ENCODE measurements around the gene RASAL2. TPM values are rescaled to one million over a fixed set of nuclear protein-coding genes. Genes with fewer than 3 reads are reported as not detected.

The RASAL2 gene
- total RNA-seq, 1 donor from 2014 or later: 35.7 TPM

DNA sequence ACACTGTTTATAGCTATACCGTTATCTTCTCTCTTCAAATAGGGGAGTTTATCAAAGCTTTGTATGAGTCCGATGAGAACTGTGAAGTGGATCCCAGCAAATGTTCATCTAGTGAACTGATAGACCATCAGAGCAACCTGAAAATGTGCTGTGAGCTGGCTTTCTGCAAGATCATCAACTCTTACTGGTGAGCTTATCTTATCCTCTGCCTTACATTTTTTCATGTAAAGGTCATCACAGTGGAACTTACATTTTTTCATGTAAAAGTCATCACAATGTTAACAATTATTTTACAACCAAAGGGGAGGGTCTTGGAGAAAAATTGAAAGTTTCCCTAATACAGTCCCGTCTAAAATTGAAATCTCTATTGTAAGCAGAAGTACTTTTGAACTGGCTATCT is 357.6 kb downstream of the RASAL2 start:
- H3K9me3 Mint-ChIP-seq: no peaks in the 10 kb centered on the region
- no peak overlapping the region for H3K27ac Mint-ChIP-seq
- no peaks in the 10 kb centered on the region for H3K27me3 Mint-ChIP-seq (ENCODE audit: low read depth)
- H3K4me1 Mint-ChIP-seq: peaks cover 9% of the 10 kb centered on the region
- DNase-seq (ENCODE audit: low spot score in 2 of 2, unreplicated experiment in 2 of 2): no peak
- H3K36me3 Mint-ChIP-seq: peaks cover 11% of the 10 kb centered on the region
- H3K4me3 Mint-ChIP-seq: no peak overlapping the region
- TF ChIP-seq, protein P1, sequence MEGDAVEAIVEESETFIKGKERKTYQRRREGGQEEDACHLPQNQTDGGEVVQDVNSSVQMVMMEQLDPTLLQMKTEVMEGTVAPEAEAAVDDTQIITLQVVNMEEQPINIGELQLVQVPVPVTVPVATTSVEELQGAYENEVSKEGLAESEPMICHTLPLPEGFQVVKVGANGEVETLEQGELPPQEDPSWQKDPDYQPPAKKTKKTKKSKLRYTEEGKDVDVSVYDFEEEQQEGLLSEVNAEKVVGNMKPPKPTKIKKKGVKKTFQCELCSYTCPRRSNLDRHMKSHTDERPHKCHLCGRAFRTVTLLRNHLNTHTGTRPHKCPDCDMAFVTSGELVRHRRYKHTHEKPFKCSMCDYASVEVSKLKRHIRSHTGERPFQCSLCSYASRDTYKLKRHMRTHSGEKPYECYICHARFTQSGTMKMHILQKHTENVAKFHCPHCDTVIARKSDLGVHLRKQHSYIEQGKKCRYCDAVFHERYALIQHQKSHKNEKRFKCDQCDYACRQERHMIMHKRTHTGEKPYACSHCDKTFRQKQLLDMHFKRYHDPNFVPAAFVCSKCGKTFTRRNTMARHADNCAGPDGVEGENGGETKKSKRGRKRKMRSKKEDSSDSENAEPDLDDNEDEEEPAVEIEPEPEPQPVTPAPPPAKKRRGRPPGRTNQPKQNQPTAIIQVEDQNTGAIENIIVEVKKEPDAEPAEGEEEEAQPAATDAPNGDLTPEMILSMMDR (IDR thresholded peaks at IDR 0.05; ENCODE audit: unreplicated experiment): no peak

DNA sequence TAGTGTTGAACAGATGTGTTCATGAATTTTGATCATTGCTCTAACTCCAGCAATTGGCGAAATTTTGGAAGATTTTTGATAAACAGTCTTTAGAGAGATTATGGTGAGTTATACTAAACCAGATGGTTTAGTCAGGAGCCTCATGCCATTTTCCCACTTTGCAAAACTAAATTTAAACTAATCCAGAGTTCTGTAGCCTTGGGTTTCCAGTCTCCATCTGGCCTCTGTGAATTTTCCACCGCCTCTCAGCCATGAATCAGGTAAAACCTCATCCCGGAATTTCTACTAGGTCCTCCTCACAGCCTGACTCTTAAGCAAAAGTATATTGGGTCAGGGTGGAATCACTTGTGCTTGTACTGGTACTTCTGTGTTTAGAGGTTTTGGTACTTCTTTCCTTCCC is 358.1 kb downstream of the RASAL2 start:
- H3K4me1 Mint-ChIP-seq: peaks cover 9% of the 10 kb centered on the region
- no peak overlapping the region for H3K27ac Mint-ChIP-seq
- no peak overlapping the region for H3K4me3 Mint-ChIP-seq
- no peaks in the 10 kb centered on the region for H3K27me3 Mint-ChIP-seq (ENCODE audit: low read depth)
- H3K9me3 Mint-ChIP-seq: no peaks in the 10 kb centered on the region
- TF ChIP-seq, protein P1 (IDR thresholded peaks at IDR 0.05; ENCODE audit: unreplicated experiment): no peak
- H3K36me3 Mint-ChIP-seq: peaks cover 15% of the 10 kb centered on the region
- no peak for DNase-seq (ENCODE audit: low spot score in 2 of 2, unreplicated experiment in 2 of 2)

DNA sequence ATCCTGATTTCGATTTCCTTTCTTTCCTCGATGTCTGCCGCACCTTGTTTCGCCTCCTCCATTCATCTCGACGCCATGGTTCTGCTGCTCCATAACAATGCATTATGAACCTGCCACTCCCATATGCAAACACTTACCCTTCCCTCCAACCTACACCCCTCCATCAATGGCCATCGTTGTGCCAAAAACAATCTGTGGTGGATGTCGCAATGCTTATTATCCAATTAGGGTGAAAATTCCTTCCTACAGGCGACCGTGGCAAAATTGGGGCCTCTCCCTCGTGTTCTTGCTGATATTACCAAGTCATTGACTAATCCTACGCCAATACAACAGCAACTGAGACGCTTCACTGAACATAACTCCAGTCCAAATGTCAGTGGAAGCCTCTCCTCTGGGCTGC is 362.6 kb downstream of the RASAL2 start:
- peaks cover 2% of the 10 kb centered on the region for H3K4me1 Mint-ChIP-seq
- H3K4me3 Mint-ChIP-seq: no peak overlapping the region
- no peaks in the 10 kb centered on the region for H3K9me3 Mint-ChIP-seq
- peaks cover 32% of the 10 kb centered on the region for H3K36me3 Mint-ChIP-seq
- no peak overlapping the region for H3K27ac Mint-ChIP-seq
- H3K27me3 Mint-ChIP-seq (ENCODE audit: low read depth): no peaks in the 10 kb centered on the region
- no peak for DNase-seq (ENCODE audit: low spot score in 2 of 2, unreplicated experiment in 2 of 2)
- TF ChIP-seq, protein P1 (IDR thresholded peaks at IDR 0.05; ENCODE audit: unreplicated experiment): no peak

DNA sequence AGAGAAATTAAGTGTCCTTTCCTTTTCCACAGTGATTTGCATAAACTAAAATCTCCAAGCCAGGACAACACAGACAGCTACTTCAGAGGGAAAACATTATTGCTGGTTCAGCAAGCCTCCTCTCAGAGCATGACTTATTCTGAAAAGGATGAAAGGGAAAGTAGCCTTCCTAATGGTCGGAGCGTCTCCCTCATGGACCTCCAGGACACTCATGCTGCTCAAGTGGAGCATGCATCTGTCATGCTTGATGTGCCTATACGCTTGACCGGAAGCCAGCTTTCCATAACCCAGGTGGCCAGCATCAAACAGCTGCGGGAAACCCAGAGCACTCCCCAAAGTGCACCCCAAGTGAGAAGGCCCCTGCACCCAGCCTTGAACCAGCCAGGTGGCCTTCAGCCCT is 363.7 kb downstream of the RASAL2 start:
- no peak for DNase-seq (ENCODE audit: low spot score in 2 of 2, unreplicated experiment in 2 of 2)
- Mint-ChIP-seq H3K27ac (no peak overlapping the region), H3K4me1 (no peaks in the 10 kb centered on the region), H3K27me3 (ENCODE audit: low read depth) (no peaks in the 10 kb centered on the region), H3K4me3 (no peak overlapping the region), H3K36me3 (peaks cover 28% of the 10 kb centered on the region), H3K9me3 (no peaks in the 10 kb centered on the region)
- TF ChIP-seq, protein P1 (IDR thresholded peaks at IDR 0.05; ENCODE audit: unreplicated experiment): no peak

DNA sequence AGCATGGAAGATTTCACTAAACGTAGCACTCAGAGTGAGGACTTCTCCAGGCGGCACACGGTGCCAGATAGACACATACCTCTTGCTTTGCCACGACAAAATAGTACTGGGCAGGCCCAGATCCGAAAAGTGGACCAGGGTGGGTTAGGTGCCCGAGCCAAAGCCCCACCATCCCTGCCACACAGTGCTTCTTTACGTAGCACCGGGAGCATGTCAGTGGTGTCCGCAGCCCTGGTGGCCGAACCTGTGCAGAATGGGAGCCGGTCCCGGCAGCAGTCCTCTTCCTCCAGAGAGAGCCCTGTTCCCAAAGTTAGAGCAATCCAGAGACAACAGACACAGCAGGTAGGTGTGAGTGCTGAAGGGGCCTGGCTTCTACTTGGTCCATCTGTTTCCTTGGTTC is 364.3 kb downstream of the RASAL2 start:
- H3K4me1 Mint-ChIP-seq: no peaks in the 10 kb centered on the region
- H3K27me3 Mint-ChIP-seq (ENCODE audit: low read depth): no peaks in the 10 kb centered on the region
- no peaks in the 10 kb centered on the region for H3K9me3 Mint-ChIP-seq
- H3K4me3 Mint-ChIP-seq: no peak overlapping the region
- H3K36me3 Mint-ChIP-seq: peaks cover 28% of the 10 kb centered on the region
- no peak for DNase-seq (ENCODE audit: low spot score in 2 of 2, unreplicated experiment in 2 of 2)
- TF ChIP-seq, protein P1 (IDR thresholded peaks at IDR 0.05; ENCODE audit: unreplicated experiment): no peak
- no peak overlapping the region for H3K27ac Mint-ChIP-seq

DNA sequence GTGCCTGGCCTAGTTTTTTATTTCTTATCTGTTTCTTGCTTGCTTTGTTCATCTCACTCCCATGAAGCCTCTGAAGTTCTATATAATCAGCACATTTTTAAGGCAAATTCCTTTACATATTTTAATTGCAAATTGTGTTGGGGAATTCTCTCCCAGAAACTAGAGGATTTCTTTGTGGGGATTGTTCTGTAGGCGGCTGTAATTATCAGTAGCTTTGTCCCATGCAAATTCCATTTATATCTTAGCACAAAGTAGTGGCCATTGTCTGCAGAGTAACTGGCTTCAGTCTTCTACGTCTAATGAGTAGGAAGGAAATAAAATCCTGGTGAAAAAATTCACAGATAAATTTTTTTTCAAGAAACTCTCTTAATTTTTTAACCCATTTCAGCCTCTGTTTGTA is 367.2 kb downstream of the RASAL2 start:
- H3K36me3 Mint-ChIP-seq: peaks cover 38% of the 10 kb centered on the region
- no peak for DNase-seq (ENCODE audit: low spot score in 2 of 2, unreplicated experiment in 2 of 2)
- peak overlapping the region; percentile 53 for H3K27ac Mint-ChIP-seq
- no peaks in the 10 kb centered on the region for H3K27me3 Mint-ChIP-seq (ENCODE audit: low read depth)
- H3K4me1 Mint-ChIP-seq: no peaks in the 10 kb centered on the region
- TF ChIP-seq, protein P1 (IDR thresholded peaks at IDR 0.05; ENCODE audit: unreplicated experiment): no peak
- no peaks in the 10 kb centered on the region for H3K9me3 Mint-ChIP-seq
- no peak overlapping the region for H3K4me3 Mint-ChIP-seq

Measured in mesothelial cell of epicardium (in vitro differentiated cells).